Astrocyte (in vitro differentiated cells and primary cell): ENCODE measurements around the gene PILRA. TPM values are rescaled to one million over a fixed set of nuclear protein-coding genes. Genes with fewer than 3 reads are reported as not detected.
A peak's percentile ranks its signal among the peaks of the same experiment; 100 is the strongest.
"Not testable (repeated sequence)": the region's sequence is repeated elsewhere in the genome, so short reads cannot be mapped to it uniquely, and the experiment has no call there.

Experiments
- DNase-seq: peaks from one replicate; pipeline ENCODE4 v3.0.0-alpha.2; 2010; ENCODE audit warnings: low read depth
- FAIRE-seq: peaks from 2 replicates; lab custom pipeline; 2011; peaks lifted over from hg19 to GRCh38; lab: Jason Lieb, UNC
- H2AFZ ChIP-seq: 2 replicates; pipeline ENCODE4 v1.6.0; 2012; ENCODE audit warnings: low read depth, low read length, inconsistent platforms
- H3K27ac ChIP-seq: 2 replicates; pipeline ENCODE4 v1.5.1; 2011; ENCODE audit warnings: low read depth, low read length, inconsistent platforms
- H3K27me3 ChIP-seq: 2 replicates; pipeline ENCODE4 v1.6.0; 2011; ENCODE audit warnings: low read length, inconsistent platforms; ENCODE audit not compliant: insufficient read depth
- H3K36me3 ChIP-seq: 2 replicates; pipeline ENCODE4 v1.5.1; 2011; ENCODE audit warnings: low read length, inconsistent platforms; ENCODE audit not compliant: insufficient read depth
- H3K4me1 ChIP-seq: 2 replicates; pipeline ENCODE4 v1.5.1; 2011; ENCODE audit warnings: low read length, inconsistent platforms; ENCODE audit not compliant: insufficient read depth
- H3K4me2 ChIP-seq: 2 replicates; pipeline ENCODE4 v1.6.0; 2012; ENCODE audit warnings: low read length, inconsistent platforms
- H3K4me3 ChIP-seq: 2 replicates; pipeline ENCODE4 v1.5.1; 2011; ENCODE audit warnings: low read depth, mild to moderate bottlenecking, low read length, inconsistent platforms; ENCODE audit not compliant: insufficient read depth
- H3K79me2 ChIP-seq: 2 replicates; pipeline ENCODE4 v1.6.0; 2012; ENCODE audit warnings: mild to moderate bottlenecking, low read length, inconsistent platforms; ENCODE audit not compliant: insufficient read depth
- H3K9ac ChIP-seq: 2 replicates; pipeline ENCODE4 v1.6.0; 2012; ENCODE audit warnings: mild to moderate bottlenecking, low read length, inconsistent platforms
- H3K9me3 ChIP-seq: 2 replicates; pipeline ENCODE4 v1.5.1; 2012; ENCODE audit warnings: low read depth, mild to moderate bottlenecking, low read length, inconsistent platforms; ENCODE audit not compliant: insufficient read depth
- H4K20me1 ChIP-seq: 2 replicates; pipeline ENCODE4 v1.6.0; 2012; ENCODE audit warnings: low read length, inconsistent platforms; ENCODE audit not compliant: insufficient read depth
- H3K27ac Mint-ChIP-seq: one replicate; pipeline ENCODE4 v1.8.0; 2021; ENCODE audit warnings: mild to moderate bottlenecking, mixed read lengths; ENCODE audit not compliant: unreplicated experiment
- H3K27me3 Mint-ChIP-seq: one replicate; pipeline ENCODE4 v1.8.0; 2021; ENCODE audit warnings: low read depth, mixed read lengths; ENCODE audit not compliant: unreplicated experiment
- H3K36me3 Mint-ChIP-seq: one replicate; pipeline ENCODE4 v1.8.0; 2021; ENCODE audit warnings: low read depth, mixed read lengths; ENCODE audit not compliant: unreplicated experiment
- H3K4me1 Mint-ChIP-seq: one replicate; pipeline ENCODE4 v1.8.0; 2021; ENCODE audit warnings: low read depth, mixed read lengths; ENCODE audit not compliant: unreplicated experiment
- H3K4me3 Mint-ChIP-seq: one replicate; pipeline ENCODE4 v1.8.0; 2021; ENCODE audit warnings: mild to moderate bottlenecking, moderate library complexity, mixed read lengths; ENCODE audit not compliant: unreplicated experiment
- H3K9me3 Mint-ChIP-seq: one replicate; pipeline ENCODE4 v1.8.0; 2021; ENCODE audit warnings: mild to moderate bottlenecking, mixed read lengths; ENCODE audit not compliant: unreplicated experiment
- EZH2 ChIP-seq: IDR thresholded peaks from 2 replicates; pipeline ENCODE4 v1.6.1; 2012; ENCODE audit warnings: mild to moderate bottlenecking, low read length, inconsistent platforms; ENCODE audit not compliant: insufficient read depth
- total RNA-seq: library from RNA; stranded (reverse); gene quantifications from 2 replicates; pipeline ENCODE4 v1.2.1, GENCODE V29; 2021
- TF ChIP-seq, protein P1 (sequence below): IDR thresholded peaks from 2 replicates; pipeline ENCODE4 v1.5.1; 2011; ENCODE audit warnings: low read depth, mild to moderate bottlenecking, inconsistent platforms, low read length, moderate library complexity; ENCODE audit not compliant: insufficient read depth

PILRA gene
- total RNA-seq, 1 donor from 2014 or later: 2.3 TPM

DNA sequence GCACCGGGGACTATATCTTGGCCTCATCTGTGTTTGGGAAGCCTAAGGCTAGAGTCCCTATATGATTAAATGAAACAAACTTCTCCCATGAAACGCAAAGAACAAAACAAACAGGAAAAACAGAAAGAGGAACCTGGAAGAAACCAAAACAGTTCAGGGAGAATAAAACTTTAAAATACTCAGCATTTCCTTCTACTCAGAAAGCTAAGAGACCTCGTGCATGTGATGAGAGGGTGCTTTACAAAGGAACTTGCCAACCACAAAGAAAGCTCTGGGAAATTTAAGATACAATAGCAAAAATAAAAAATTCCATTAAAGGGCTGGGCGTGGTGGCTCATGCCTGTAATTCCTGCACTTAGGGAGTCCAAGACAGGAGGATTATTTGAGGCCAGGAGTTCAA is 6.9 kb downstream of the PILRA start:
- DNase-seq: no peak
- no peaks in the 10 kb centered on the region for H3K36me3 Mint-ChIP-seq
- no peak overlapping the region for H3K4me3 ChIP-seq
- H3K4me1 Mint-ChIP-seq: peaks cover 3% of the 10 kb centered on the region
- H3K9me3 Mint-ChIP-seq: no peaks in the 10 kb centered on the region
- no peaks in the 10 kb centered on the region for H3K36me3 ChIP-seq
- no peaks in the 10 kb centered on the region for H3K9me3 ChIP-seq
- H3K4me1 ChIP-seq: no peaks in the 10 kb centered on the region
- H3K27ac Mint-ChIP-seq: no peak overlapping the region
- no peaks in the 10 kb centered on the region for H3K79me2 ChIP-seq
- FAIRE-seq: no peak
- no peak overlapping the region for H3K27ac ChIP-seq
- no peak overlapping the region for H3K4me2 ChIP-seq
- H3K9ac ChIP-seq: no peak overlapping the region
- H3K4me3 Mint-ChIP-seq: peak overlapping the region; percentile 35
- H2AFZ ChIP-seq: no peak overlapping the region
- TF ChIP-seq EZH2: no peak
- TF ChIP-seq, protein P1, sequence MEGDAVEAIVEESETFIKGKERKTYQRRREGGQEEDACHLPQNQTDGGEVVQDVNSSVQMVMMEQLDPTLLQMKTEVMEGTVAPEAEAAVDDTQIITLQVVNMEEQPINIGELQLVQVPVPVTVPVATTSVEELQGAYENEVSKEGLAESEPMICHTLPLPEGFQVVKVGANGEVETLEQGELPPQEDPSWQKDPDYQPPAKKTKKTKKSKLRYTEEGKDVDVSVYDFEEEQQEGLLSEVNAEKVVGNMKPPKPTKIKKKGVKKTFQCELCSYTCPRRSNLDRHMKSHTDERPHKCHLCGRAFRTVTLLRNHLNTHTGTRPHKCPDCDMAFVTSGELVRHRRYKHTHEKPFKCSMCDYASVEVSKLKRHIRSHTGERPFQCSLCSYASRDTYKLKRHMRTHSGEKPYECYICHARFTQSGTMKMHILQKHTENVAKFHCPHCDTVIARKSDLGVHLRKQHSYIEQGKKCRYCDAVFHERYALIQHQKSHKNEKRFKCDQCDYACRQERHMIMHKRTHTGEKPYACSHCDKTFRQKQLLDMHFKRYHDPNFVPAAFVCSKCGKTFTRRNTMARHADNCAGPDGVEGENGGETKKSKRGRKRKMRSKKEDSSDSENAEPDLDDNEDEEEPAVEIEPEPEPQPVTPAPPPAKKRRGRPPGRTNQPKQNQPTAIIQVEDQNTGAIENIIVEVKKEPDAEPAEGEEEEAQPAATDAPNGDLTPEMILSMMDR: no peak
- no peaks in the 10 kb centered on the region for H4K20me1 ChIP-seq
- H3K27me3 ChIP-seq: no peaks in the 10 kb centered on the region
- peaks cover 3% of the 10 kb centered on the region for H3K27me3 Mint-ChIP-seq

DNA sequence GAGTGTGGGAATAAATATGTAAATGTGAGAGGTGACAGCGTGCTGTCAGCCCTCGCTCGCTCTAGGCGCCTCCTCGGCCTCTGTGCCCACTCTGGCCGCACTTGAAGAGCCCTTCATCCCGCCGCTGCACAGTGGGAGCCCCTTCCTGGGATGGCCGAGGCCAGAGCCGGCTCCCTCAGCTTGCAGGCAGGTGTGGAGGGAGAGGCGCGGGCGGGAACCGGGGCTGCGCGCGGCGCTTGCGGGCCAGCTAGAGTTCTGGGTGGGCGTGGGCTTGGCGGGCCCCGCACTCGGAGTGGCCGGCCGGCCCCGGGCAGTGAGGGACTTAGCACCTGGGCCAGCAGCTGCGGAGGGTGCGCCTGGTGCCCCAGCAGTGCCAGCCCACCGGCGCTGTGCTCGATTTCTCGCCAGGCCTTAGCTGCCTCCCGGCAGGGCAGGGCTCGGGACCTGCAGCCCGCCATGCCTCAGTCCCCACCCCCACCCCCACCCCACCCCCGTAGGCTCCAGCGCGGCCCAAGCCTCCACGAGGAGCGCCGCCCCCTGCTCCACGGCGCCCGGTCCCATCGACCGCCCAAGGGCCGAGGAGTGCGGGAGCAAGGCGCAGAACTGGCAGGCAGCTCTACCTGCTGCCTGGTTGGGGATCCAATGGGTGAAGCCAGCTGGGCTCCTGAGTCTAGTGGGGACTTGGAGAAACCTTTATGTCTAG is 8.4 kb downstream of the PILRA start:
- H3K4me1 Mint-ChIP-seq, H3K79me2 ChIP-seq, H3K27ac ChIP-seq, H3K4me3 Mint-ChIP-seq, H3K36me3 ChIP-seq, H2AFZ ChIP-seq, H3K9ac ChIP-seq, H3K36me3 Mint-ChIP-seq, FAIRE-seq, H3K9me3 ChIP-seq, H3K4me2 ChIP-seq, H3K27me3 ChIP-seq, H3K9me3 Mint-ChIP-seq, H3K27me3 Mint-ChIP-seq, H3K4me1 ChIP-seq, DNase-seq, H4K20me1 ChIP-seq, H3K27ac Mint-ChIP-seq, H3K4me3 ChIP-seq: not testable (repeated sequence)

DNA sequence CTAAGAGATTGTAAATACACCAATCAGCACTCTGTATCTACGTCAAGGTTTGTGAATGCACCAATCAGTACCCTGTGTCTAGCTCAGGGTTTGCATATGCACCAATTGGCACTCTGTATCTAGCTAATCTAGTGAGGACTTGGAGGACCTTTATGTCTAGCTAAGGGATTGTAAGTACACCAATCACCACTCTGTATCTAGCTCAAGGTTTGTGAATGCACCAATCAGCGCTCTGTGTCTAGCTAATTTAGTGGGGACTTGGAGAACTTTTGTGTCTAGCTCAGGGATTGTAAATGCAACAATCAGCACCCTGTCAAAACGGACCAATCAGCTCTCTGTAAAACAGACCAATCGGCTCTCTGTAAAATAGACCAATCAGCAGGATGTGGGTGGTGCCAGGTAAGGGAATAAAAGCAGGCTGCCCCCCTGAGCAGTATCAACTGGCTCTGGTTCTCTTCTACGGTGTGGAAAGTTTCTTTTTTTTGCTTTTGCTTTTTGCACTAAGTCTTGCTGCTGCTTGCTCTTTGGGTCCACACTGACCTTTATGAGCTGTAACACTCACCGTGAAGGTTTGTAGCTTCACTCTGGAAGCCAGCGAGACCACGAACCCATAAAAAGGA is 9.1 kb downstream of the PILRA start:
- not testable (repeated sequence) for H3K9me3 ChIP-seq, H3K4me3 Mint-ChIP-seq

More for the DNA sequence above, 9.1 kb downstream of the PILRA start:
- H3K36me3 Mint-ChIP-seq, FAIRE-seq, H3K27ac ChIP-seq, H3K79me2 ChIP-seq, H2AFZ ChIP-seq, H3K9ac ChIP-seq, H3K4me1 ChIP-seq, H3K27ac Mint-ChIP-seq, H3K4me2 ChIP-seq, H3K4me1 Mint-ChIP-seq, H3K4me3 ChIP-seq, H3K9me3 Mint-ChIP-seq, DNase-seq, H3K27me3 Mint-ChIP-seq, H3K36me3 ChIP-seq, H3K27me3 ChIP-seq, H4K20me1 ChIP-seq: not testable (repeated sequence)
